Measurements from ENCODE around the gene TMEM179.
"Not testable (repeated sequence)": the region's sequence is repeated elsewhere in the genome, so short reads cannot be mapped to it uniquely, and the experiment has no call there.

TMEM179 gene

DNA sequence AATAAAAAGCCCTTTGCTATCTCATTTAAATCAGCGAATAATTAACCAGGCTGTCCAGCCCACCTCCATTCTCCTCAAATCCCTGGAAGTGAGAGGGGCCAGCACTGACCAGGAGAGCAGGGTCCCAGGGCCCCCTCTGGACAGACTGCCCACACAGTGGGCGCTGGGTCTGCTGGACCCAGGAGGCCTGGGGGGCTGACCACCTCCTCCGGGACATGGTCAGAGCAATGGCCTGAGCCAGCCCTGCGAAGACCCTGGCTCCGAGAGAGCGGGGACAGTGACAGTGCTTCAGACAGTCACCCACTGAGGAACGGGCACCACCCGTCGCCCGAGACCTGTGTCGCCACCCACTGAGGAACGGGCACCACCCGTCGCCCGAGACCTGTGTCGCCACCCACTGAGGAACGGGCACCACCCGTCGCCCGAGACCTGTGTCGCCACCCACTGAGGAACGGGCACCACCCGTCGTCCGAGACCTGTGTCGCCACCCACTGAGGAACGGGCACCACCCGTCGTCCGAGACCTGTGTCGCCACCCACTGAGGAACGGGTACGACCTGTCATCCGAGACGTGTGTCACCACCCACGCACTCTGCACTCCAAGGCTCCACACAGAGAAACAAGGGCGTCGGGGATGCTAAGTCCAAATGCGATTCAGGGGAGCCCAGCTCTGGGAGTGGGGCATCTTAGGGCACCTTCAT, 32.4 kb upstream of the TMEM179 start:
- DNase-seq = not testable (repeated sequence)

DNA sequence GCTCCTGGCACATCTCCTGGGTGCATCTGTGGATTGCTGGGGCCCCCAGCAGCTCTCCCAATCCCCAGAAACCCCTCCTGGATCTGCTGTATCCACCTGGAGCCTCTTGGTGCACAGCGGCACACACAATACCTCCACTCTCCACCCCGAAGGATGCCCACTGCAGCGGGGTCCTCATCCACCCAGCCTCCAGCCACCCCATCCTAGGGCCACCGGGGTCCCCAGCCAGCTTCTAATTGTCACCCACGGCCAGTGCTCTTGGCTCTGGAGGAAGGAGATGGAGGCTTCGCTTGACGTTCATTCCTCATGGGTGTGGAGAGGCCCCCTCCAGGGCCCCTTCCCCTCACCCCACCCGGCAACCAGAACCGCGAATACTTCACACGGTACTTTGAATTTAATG, 31.6 kb upstream of the TMEM179 start:
- DNase-seq = no peak

DNA sequence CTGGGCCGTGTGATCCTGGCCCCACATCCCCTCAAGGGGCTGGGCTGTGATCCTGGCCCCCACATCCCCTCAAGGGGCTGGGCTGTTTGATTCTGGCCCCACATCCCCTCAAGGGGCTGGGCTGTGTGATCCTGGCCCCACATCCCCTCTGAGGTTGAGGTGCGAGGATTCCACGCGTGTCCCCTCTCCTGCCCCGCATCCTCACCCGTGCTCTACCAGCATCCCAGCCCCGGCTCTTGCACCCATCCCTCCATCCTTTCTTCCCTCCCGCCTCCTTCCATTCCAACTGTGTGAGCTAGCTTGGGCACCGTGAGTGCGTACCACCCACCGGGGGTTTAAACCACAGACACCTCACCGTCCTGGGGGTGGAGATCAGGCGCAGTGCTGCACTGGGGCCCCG, 31.1 kb upstream of the TMEM179 start:
- no peak for DNase-seq

DNA sequence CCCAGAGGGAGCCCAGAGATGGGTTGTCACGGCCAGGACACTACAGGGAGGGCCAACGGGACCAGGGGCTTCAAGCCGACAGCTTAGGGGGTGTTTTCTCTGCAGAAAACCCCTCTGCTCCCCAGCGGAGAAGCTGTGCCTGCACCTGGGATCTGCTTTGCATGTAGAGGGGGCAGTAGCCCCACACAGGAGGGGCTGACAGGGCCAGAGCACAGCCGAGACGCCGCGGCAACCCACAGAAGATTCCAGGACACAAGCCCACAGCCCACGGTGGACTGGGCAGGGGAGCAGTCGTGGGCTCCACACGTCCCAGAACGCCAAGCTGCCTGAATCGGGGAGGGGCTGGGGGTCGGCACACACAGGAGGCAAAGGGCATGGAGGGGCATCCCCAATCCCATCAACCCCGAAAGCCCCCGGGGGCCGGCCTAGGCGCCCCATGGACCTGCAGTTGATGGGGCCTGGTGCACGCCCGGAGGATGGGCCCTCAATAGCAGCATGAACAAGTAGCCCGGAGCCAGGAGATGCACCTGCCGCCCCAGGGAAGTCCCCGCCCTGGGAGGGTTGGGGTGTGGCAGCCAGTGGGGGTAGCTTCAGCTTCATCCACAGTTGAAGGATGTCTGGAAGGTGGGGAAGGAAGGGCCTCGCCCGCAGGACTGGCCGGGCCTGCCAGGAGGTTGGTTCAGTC, 30.5 kb upstream of the TMEM179 start:
- no peak for DNase-seq

DNA sequence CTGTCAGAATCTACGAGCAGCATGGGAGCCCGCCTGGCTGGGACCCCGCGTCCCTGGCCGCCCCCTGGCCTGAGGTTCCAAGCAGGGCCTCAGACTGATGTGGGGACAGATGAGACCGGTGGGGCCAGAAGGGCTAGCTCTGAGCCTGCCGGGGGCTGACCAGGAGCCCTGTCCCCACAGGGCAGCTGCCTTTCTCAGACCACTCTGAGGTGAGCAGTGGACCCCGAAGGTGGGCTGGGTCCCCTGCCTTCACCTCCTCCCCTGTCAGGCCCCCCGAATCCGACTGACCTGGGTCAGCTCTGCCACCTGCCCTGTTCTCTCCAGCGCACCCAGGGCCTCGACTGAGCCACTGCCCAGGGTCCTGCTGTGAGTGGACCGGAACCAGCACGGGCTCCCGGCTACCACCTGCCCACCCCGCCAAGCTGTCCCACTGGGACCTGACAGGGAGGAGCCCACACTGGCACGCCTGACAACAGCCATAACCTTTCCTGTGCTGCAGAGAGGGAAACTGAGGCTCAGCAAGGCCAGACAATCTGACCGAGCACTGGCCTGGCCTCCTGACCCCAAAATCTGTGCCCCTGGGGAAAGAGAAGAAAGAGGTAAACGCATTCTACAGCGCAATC, 29.7 kb upstream of the TMEM179 start:
- DNase-seq = no peak

DNA sequence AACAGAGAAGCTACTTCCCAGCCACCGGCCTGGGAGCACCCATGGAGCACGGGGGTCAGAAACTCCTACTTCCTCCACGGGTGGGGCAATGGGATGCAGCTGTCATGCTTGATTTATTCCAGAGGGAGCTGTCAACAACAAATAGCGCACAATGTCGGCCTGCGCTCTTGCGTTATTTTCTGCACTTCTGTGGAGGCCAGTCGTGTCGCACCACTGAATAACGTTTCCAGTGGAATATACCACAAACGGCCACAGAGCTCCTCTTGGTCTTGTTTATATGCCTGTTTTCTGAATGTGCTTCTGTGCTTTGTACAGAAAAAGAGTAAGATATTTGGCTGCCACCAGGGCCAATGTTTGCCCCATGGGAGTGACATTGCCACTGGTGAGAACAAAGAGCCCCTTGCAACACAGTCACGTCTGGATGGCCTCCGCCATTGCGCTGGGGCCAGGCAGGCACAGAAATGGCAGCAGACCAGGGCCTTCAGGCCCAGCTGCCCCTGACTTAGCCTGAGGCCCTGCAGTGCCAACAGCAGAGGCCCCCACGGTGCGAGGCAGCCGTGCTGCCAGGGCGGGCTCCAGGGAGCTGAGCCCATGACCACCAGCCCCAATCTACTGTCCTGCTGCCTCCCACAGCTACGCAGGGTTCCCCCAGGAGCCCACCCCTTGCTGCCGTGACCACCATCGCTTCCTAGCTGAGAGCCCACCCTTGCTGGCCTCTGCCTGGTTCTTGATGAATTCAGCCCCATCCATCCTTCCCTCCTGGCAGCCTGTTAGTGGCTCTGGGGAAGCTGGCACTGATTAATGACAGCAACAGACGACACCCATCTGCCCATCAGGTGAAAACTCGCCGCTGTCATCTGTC, 28.9 kb upstream of the TMEM179 start:
- DNase-seq = no peak

DNA sequence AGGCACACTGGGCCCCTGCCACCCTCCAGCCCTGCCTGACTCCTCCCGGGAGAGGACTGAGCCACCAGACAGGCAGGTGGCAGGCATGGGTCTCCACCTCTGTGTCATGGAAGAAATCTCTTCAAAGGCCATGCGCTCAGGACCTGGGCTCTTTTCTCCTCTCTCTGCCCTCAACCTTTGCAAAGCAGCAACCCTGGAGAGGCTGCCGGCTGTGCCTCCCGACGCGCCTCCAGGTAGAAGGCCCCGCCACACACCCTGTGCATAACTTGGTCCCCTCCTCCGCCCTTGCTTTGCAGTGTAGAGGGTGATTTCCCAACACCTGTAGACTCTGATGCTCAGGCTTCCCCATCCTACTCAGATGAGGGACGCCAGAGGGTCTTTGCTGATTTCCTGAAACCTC, 28.2 kb upstream of the TMEM179 start:
- no peak for DNase-seq

DNA sequence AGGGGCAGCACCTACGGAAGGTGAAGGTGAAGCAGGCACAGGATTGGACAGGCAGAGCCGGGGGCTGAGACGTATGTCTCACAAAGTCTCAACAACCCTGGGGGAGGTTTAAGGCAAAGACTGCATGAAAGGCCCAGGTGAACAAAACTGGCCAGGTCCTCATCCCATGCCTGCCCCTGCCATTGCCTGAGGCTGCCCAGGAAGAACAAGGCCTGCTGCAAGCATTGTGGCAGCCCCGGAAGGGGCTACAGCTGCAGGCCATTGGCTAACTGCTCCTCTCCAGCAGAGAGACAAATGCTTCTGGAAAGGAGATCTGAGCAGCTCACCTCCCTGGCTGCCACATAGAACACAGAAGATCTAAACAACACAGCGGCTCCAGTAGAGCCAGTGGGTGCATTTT, 20.4 kb upstream of the TMEM179 start:
- DNase-seq = no peak

DNA sequence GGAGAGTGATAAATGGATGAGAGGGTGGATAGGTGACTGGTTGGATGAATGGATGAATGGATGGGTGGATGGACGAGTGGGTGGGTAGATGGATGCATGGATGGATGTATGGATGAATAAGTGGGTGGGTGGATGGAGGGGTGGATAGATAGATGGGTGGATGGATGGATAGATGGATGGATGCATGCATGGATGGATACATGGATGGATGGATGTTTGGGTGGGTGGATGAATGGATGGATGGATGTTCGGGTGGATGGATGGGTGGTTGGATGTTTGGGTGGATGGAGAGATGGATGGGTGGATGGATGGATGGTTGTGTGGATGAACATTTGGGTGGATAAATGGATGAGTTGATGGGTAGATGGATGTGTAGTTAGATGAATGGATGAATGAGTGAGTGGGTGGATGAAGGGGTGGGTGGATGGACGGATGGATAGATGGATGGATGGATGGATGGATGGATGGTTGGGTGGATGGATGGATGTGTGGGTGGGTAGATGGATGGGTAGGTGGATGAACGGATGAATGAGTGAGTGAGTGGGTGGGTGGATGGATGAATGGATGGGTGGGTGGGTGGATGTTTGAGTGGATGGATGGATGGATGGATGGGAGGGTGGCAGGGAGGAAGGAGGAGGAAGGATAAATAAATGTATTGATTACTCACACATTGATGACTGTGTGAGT, 9.7 kb upstream of the TMEM179 start:
- DNase-seq = no peak

DNA sequence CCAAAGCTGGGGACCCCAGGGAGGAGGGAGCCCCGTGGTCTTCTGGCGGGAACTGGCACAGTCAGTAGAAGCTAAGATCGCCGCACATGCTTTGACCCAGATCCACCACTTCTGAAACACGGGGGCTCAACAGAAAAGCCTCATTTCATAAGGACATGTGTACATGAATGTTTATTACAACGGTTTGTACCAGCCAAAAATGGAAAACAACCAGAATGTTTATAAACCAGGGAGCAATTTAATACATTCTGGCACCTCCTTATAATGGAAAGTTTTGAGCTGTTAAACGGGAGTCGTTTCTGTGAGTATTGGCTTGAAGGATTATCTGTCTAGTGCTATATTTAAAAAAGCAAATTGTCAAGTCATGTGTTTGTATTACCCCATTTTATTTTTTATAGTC, 7.3 kb upstream of the TMEM179 start:
- no peak for DNase-seq

DNA sequence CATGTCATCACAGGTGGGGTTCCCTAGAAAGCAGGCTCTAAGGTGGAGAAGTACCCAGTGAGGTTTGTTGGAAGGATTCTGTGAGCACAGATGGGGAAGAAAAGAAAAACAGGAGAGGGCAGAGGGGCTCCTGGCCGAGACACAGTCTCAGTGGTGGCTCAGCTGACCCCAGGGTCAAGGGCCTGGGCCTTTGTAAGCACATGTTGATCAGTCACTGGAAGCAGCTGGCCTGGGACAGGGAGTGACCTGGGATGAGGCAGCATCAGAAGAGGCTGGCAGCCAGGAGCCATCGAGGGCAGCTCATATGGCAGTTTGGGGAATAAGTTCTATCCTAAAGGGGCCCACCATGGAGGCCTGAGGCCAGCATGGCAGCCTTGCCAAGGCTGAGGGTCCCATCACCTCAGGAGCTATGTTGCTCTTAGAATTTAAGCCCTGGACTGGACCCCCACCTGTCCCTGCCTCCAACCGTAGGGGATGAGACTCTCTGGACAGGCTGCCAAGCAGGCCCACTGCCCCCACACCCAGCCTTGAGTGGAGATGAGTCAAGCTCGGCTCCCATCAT, 6.3 kb upstream of the TMEM179 start:
- no peak for DNase-seq

DNA sequence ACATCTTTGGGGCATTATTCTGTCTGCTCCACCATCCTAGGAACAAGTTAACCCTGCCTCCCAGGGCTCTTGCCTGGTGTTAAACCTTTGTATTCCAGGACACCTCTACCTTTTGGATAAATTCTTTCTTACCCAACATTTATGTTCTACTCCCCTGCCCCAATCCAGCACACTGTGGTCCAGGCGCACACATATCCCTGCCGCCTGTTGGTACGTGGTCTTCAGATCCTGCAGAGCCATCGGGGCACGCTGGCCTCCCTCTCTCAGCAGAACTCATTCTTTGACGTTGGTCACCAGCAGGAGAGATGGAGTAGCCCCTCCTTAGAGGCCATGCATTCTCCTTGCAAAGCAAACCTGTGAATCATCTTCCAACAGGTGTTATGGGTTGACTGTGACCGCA, 5.1 kb upstream of the TMEM179 start:
- DNase-seq = no peak

DNA sequence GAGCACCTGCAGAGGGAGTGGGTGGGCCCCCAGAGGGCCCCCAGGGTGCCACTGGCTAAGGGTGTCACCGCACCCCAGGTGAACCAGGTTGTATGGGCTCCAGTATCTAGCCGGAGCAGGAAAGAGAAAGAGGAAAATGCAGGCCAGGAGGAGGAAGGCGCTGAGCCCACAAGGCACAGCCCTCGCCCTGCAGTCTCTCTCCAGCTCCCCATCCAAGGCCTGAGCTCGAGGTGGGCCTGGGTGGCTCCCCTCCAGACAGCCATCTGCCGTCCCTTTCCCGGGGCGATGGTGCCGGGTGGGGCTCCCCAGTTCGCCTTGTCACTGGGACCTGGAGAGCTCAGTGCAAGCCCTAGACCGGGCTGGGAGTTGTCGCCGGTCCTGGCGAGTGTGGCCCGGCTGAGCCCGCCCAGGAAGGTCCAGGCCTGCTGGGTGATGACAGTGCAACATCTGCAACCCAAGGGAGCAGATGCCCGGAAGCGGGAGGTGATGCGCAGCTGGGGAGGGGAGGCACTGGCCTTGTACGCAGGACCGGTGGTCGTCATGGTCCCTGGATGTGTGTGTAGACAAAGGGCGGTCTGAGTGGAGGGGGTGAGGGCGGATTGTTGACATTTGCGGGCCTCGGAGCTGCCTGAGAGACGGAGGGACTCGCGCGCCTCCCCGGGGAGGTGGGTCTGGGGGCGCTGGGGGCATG, 716 bp downstream of the TMEM179 start:
- DNase-seq = no peak

DNA sequence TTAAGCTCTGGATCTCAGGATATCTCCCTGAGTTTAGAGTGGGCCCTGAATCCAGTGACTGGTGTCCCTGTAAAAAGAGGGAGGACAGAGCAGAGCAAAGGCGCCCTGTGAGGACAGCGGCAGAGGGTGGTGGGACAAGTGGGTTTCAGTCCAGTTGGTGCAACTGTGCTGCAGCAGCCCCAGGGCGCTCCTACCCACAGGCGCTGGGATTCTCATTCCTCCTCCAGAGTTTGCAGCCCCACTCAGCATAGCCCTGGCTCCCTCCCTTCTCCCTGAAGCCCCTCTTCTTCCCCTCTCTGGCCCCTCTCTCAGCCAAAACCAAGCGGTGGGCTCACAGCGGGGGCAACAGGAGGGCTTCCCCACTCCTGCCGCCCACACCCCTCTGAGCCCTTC, 1.6 kb downstream of the TMEM179 start:
- no peak for DNase-seq

DNA sequence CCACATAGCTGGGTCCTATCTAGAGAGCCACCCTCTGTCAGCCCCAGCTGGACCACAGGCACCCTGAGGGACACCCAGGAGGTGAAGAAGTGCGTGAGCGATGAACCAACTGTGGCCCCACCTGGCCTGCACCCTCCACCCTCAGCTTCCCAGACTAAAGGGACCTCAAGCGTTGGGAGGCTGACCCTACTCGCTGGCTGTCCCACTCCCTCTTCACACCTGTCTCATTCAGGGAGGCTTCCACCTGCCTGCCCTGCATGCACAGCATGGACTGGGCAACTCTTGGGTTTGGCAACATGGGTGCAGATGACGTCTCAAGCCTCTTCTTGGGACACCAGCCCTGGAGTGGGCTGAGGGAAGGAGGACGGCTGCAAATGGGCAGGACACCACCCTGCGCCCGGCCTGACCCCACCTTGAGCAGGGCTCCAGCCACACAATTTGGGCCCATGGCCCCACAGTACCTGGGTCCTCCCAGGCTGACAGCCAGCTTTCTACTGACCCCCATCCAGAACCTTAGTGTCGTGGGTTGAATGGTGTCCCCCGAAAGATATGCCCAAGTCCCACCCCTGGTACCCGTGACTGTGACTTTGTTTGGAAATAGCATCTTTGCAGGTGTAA, 2.1 kb downstream of the TMEM179 start:
- DNase-seq = no peak

DNA sequence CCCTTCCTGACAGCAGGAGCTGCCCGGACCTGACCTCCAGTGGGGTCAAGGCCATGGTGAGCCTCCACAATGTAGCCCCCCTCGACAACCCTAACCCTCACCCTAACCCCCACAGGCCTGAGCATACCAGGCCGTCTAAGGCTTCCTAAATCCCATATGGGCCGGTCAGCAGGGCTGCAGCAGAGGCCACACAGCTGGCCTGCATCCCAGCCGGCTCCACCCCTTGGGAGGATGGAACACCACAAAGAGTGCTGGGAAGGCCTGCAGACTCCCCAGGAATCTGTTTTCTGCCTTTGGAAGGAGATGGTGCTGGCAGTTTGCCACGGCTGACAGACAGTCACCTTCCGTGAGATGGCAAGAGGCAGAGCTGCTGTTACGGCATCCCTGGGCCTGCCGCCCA, 2.8 kb downstream of the TMEM179 start:
- no peak for DNase-seq

DNA sequence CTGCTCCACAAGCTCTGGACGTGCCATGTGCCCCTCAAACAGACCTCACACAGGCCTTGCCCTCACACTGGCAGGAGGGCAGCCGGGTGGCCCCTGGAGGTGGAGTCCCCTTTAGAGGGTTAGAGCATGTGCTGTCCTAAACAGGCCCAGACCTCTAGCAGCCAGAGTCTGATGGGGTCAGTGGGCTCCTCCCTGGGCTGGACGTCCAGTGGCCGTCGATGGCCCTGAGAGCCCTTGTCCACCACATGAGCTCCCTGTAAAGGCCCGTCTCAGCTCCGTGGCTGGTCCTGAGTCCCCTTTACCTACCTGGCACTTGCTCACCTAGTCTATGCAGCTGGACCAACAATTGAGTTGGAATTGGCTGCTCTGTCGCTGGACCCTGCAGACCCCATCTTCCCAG, 3.8 kb downstream of the TMEM179 start:
- DNase-seq = no peak

DNA sequence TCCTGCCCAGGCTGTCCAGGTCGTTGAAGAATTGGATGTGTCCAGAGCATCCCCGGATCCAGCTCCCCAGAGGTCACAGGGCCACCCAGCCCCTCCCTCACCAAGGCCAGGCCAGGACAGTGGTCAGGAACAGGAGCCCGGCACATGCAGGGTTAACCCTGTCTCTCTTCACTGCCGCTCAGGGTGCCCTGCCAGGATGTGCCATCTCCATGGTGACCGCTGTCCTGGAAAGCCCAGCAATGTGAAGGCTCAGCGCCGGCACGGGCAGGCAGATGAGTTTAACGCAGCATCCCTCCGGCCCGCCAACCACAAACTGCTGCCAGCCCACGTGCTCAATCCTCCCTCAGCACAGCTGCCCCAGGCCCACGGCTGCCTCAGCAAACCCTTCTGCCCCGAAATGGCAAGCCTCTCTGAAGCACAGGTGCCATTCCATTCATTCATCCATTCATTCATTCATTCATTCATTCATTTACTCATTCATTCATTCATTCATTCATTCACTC, 4.4 kb downstream of the TMEM179 start:
- DNase-seq = no peak

DNA sequence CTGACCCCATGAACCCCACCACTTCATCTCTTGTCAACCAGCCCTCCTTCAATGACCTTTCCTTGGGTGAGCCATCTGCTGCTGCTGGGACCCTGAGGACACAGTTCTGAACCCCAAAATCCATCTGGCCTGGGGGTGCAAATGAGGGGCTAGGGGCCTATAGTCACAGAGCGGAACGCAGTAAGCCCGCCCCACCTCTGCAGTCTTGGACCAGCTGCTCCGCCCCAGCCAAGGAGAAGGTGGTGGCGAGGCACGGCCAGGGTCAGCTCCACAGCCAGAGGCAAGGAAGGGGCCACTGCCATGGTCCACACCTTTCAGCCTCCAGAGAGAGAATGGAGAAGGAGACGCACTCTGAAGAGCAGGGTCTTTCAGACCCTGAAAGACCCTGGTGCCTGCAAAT, 5.1 kb downstream of the TMEM179 start:
- DNase-seq = no peak

DNA sequence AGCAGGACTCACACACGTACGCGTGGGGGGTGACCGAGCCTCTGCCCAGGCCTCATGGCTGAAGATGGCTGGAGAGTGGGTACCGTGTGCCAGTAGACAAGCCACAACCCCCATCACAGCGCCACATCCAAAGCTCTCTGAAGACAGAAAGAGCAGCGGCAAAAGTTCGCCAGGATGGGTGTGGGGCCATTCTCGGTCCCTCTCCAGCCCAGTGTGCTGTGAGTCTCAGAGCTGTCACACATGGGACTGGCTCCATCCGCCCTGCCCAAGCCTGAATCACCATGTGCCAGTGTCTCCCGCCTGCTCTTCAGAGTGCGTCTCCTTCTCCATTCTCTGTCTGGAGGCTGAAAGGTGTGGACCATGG, 5.7 kb downstream of the TMEM179 start:
- no peak for DNase-seq
